HG02588 (cell line): ENCODE measurements around the gene NPRL2.
A peak's percentile ranks its signal among the peaks of the same experiment; 100 is the strongest.

Experiments
- ATAC-seq: cut with Tn5 transposase; IDR thresholded peaks from one replicate; pipeline ENCODE4 v1.9.1; 2021; ENCODE audit warnings: mild to moderate bottlenecking, moderate library complexity; ENCODE audit not compliant: unreplicated experiment

The NPRL2 gene

GRCh38 chr3:50351323-50351697 lies 735 bp upstream of the NPRL2 start:
- ATAC-seq = no peak

GRCh38 chr3:50350213-50350526 lies 405 bp downstream of the NPRL2 start:
- no peak for ATAC-seq

GRCh38 chr3:50347187-50347813 lies 3.3 kb downstream of the NPRL2 start:
- ATAC-seq = no peak

- ATAC-seq = no peak
These were observed 4.9 kb downstream of the NPRL2 start, which contains the start of gene ZMYND10 for GRCh38 chr3:50345586-50346234. TSS of gene ZMYND10 (minus strand) at chr3:50345732. CDS start at chr3:50345579, 153 bp downstream.

GRCh38 chr3:50345008-50345407 lies 5.6 kb downstream of the NPRL2 start:
- ATAC-seq = no peak

GRCh38 chr3:50342813-50343633 lies 7.6 kb downstream of the NPRL2 start:
- ATAC-seq = no peak

- ATAC-seq = no peak
These were observed 8.5 kb downstream of the NPRL2 start for GRCh38 chr3:50341996-50342650.

- ATAC-seq = no peak
These were observed 9.0 kb downstream of the NPRL2 start for GRCh38 chr3:50341537-50341936.

- no peak for ATAC-seq
These were observed 9.9 kb downstream of the NPRL2 start, which contains the start of gene RASSF1 for GRCh38 chr3:50340448-50341329. TSS of gene RASSF1 (minus strand) at chr3:50340836. CDS start at chr3:50340805, 31 bp downstream.

GRCh38 chr3:50340147-50340447 lies 10.5 kb downstream of the NPRL2 start:
- ATAC-seq = no peak

GRCh38 chr3:50339485-50340146 lies 11.0 kb downstream of the NPRL2 start:
- no peak for ATAC-seq

- no peak for ATAC-seq
These were observed 11.6 kb downstream of the NPRL2 start for GRCh38 chr3:50338965-50339364.

GRCh38 chr3:50337175-50337861 lies 13.3 kb downstream of the NPRL2 start:
- peak; percentile 73 for ATAC-seq

GRCh38 chr3:50336452-50337174 lies 14.0 kb downstream of the NPRL2 start:
- ATAC-seq = peak; percentile 27

- ATAC-seq = no peak
These were observed 16.1 kb downstream of the NPRL2 start for GRCh38 chr3:50334339-50335075.

GRCh38 chr3:50333744-50334328 lies 16.7 kb downstream of the NPRL2 start:
- no peak for ATAC-seq

- ATAC-seq = no peak
These were observed 19.1 kb downstream of the NPRL2 start for GRCh38 chr3:50331364-50331907.
